H1 (cell line): ENCODE measurements around the gene SLC25A36. TPM values are rescaled to one million over a fixed set of nuclear protein-coding genes. Genes with fewer than 3 reads are reported as not detected.

Source experiments
- CTCF ChIA-PET: fragments of 300-600 bp; sonication (Branson Sonifier 250); formaldehyde crosslinking; loops from one replicate; lab custom pipeline; 2021; ENCODE audit not compliant: partially characterized antibody; lab: Charles Lee
- POLR2A ChIA-PET: fragments of 300-600 bp; sonication (Branson Sonifier 250); formaldehyde crosslinking; loops from one replicate; lab custom pipeline; 2021; ENCODE audit warnings: inconsistent platforms; ENCODE audit not compliant: partially characterized antibody; lab: Charles Lee
- DNase-seq, 2 experiments: peaks; one replicate each; pipeline versions ENCODE4 v3.0.0 to v3.0.0-alpha.2; 2010 to 2022; ENCODE audit warnings: low spot score in 2 of 2, low read depth in 1 of 2, mixed read lengths in 1 of 2
- FAIRE-seq: peaks from 2 replicates; lab custom pipeline; 2011; peaks lifted over from hg19 to GRCh38; lab: Jason Lieb, UNC
- H2AFZ ChIP-seq: 2 replicates; pipeline ENCODE4 v1.8.1; 2012; ENCODE audit warnings: low read length, inconsistent platforms
- H2AK5ac ChIP-seq: 2 replicates; pipeline ENCODE4 v1.6.1; 2013; ENCODE audit warnings: low read depth, low read length
- H2BK120ac ChIP-seq: replicated peaks from 2 replicates; pipeline ENCODE3; 2013; ENCODE audit warnings: low read depth, low read length, inconsistent platforms
- H2BK12ac ChIP-seq: 2 replicates; pipeline ENCODE4 v1.6.1; 2013; ENCODE audit warnings: low read depth, low read length
- H2BK15ac ChIP-seq: 2 replicates; pipeline ENCODE4 v1.6.1; 2013; ENCODE audit warnings: low read length
- H2BK20ac ChIP-seq: 2 replicates; pipeline ENCODE4 v1.6.1; 2013; ENCODE audit warnings: low read length
- H2BK5ac ChIP-seq: 2 replicates; pipeline ENCODE4 v1.6.1; 2013; ENCODE audit warnings: low read depth, low read length
- H3K14ac ChIP-seq: 2 replicates; pipeline ENCODE4 v1.6.1; 2013; ENCODE audit warnings: inconsistent platforms; ENCODE audit not compliant: insufficient read length
- H3K18ac ChIP-seq: 2 replicates; pipeline ENCODE4 v1.6.1; 2013; ENCODE audit warnings: low read length; ENCODE audit errors: extremely low read depth
- H3K23ac ChIP-seq: 2 replicates; pipeline ENCODE4 v1.6.1; 2013; ENCODE audit warnings: inconsistent platforms; ENCODE audit not compliant: insufficient read length
- H3K23me2 ChIP-seq: 2 replicates; pipeline ENCODE4 v1.6.1; 2013; ENCODE audit warnings: low read depth, low read length
- H3K27ac ChIP-seq: 2 replicates; pipeline ENCODE4 v1.6.1; 2011; ENCODE audit warnings: low read depth, low read length, inconsistent platforms
- H3K27me3 ChIP-seq, 4 experiments: replicated peaks in 1 of 4; 1 replicate in 1 of 4; 2 replicates in 3 of 4; pipeline versions ENCODE4 v1.6.1 to v1.8.1; 2011 to 2013; ENCODE audit warnings: low read length in 3 of 4, mild to moderate bottlenecking in 3 of 4, inconsistent platforms in 2 of 4, mixed read lengths in 2 of 4, moderate library complexity in 1 of 4; ENCODE audit not compliant: control insufficient read depth in 3 of 4, insufficient read depth in 3 of 4; ENCODE audit errors: extremely low read depth in 1 of 4
- H3K36me3 ChIP-seq, 4 experiments: 2 replicates each; pipeline versions ENCODE4 v1.6.1 to v1.8.1; 2011 to 2013; ENCODE audit warnings: mild to moderate bottlenecking in 4 of 4, low read length in 3 of 4, moderate library complexity in 2 of 4, control low read depth in 1 of 4, inconsistent platforms in 1 of 4; ENCODE audit not compliant: insufficient read depth in 4 of 4, control insufficient read depth in 2 of 4
- H3K4ac ChIP-seq: replicated peaks from 2 replicates; pipeline ENCODE3; 2013; ENCODE audit warnings: low read length, low read depth, mixed read lengths, inconsistent platforms; ENCODE audit not compliant: insufficient read length
- H3K4me1 ChIP-seq, 4 experiments: replicated peaks in 1 of 4; 1 replicate in 1 of 4; 2 replicates in 3 of 4; pipeline versions ENCODE4 v1.6.1 to v1.8.1; 2011 to 2013; ENCODE audit warnings: low read length in 3 of 4, inconsistent platforms in 2 of 4, mixed read lengths in 1 of 4; ENCODE audit not compliant: insufficient read depth in 4 of 4, control insufficient read depth in 3 of 4
- H3K4me2 ChIP-seq, 2 experiments: 2 replicates each; pipeline versions ENCODE4 v1.6.1 to v1.8.1; 2011 to 2013; ENCODE audit warnings: low read depth in 2 of 2, low read length in 2 of 2, control low read depth in 1 of 2, inconsistent platforms in 1 of 2, mild to moderate bottlenecking in 1 of 2; ENCODE audit not compliant: insufficient read depth in 1 of 2
- H3K4me3 ChIP-seq, 4 experiments: fragments of 200-600, 300-600 bp in 1 of 4; sonication (generic), shearing (Covaris generic), sonication (Bioruptor Twin) in 1 of 4; 2 replicates each; pipeline versions ENCODE4 v1.5.1 to v1.8.1; 2011 to 2016; ENCODE audit warnings: low read length in 4 of 4, low read depth in 3 of 4, control low read depth in 2 of 4, inconsistent platforms in 2 of 4, mild to moderate bottlenecking in 2 of 4, mixed read lengths in 1 of 4, moderate library complexity in 1 of 4; ENCODE audit not compliant: insufficient read depth in 2 of 4; ENCODE audit errors: extremely low read depth in 1 of 4
- H3K56ac ChIP-seq: replicated peaks from 2 replicates; pipeline ENCODE3; 2013; ENCODE audit warnings: low read depth, mild to moderate bottlenecking, mixed read lengths, low read length, inconsistent platforms; ENCODE audit not compliant: insufficient read length
- H3K79me1 ChIP-seq: 2 replicates; pipeline ENCODE4 v1.6.1; 2013; ENCODE audit warnings: low read depth, low read length, control low read depth
- H3K79me2 ChIP-seq, 2 experiments: 2 replicates each; pipeline versions ENCODE4 v1.6.1 to v1.8.1; 2012 to 2013; ENCODE audit warnings: low read length in 2 of 2, mild to moderate bottlenecking in 2 of 2, inconsistent platforms in 1 of 2; ENCODE audit not compliant: insufficient read depth in 2 of 2, control insufficient read depth in 1 of 2
- H3K9ac ChIP-seq, 4 experiments: replicated peaks in 1 of 4; 1 replicate in 1 of 4; 2 replicates in 3 of 4; pipeline versions ENCODE4 v1.6.1 to v1.8.1; 2011 to 2013; ENCODE audit warnings: low read depth in 3 of 4, low read length in 3 of 4, control low read depth in 2 of 4, mild to moderate bottlenecking in 2 of 4, moderate library complexity in 2 of 4, inconsistent platforms in 1 of 4; ENCODE audit errors: extremely low read depth in 1 of 4
- H3K9me3 ChIP-seq, 2 experiments: 2 replicates each; pipeline versions ENCODE4 v1.6.1 to v1.8.1; 2012 to 2013; ENCODE audit warnings: mild to moderate bottlenecking in 2 of 2, moderate library complexity in 2 of 2, control low read depth in 1 of 2, inconsistent platforms in 1 of 2, low read depth in 1 of 2, low read length in 1 of 2, mixed read lengths in 1 of 2; ENCODE audit not compliant: insufficient read depth in 2 of 2
- H4K20me1 ChIP-seq, 2 experiments: replicated peaks in 1 of 2; 2 replicates each; pipeline versions ENCODE3 to v1.8.1; 2011 to 2013; ENCODE audit warnings: inconsistent platforms in 2 of 2, low read length in 2 of 2, mild to moderate bottlenecking in 1 of 2; ENCODE audit not compliant: insufficient read depth in 2 of 2, control insufficient read depth in 1 of 2
- H4K5ac ChIP-seq: 2 replicates; pipeline ENCODE4 v1.6.1; 2013; ENCODE audit warnings: low read length, low read depth, mixed read lengths, inconsistent platforms; ENCODE audit not compliant: insufficient read length
- H4K8ac ChIP-seq: 2 replicates; pipeline ENCODE4 v1.8.0; 2013; ENCODE audit warnings: mild to moderate bottlenecking, moderate library complexity, low read length, inconsistent platforms; ENCODE audit not compliant: insufficient read depth; ENCODE audit errors: extremely low read depth
- H4K91ac ChIP-seq: replicated peaks from 2 replicates; pipeline ENCODE3; 2013; ENCODE audit warnings: low read length, mixed read lengths, inconsistent platforms; ENCODE audit not compliant: insufficient read length
- EP300 ChIP-seq, 2 experiments: IDR thresholded peaks; 1 replicate in 1 of 2; 2 replicates in 1 of 2; pipeline ENCODE4 v1.6.1; 2011 to 2012; ENCODE audit warnings: low read depth in 2 of 2, low read length in 2 of 2, mild to moderate bottlenecking in 2 of 2, borderline replicate concordance in 1 of 2, inconsistent platforms in 1 of 2, moderate library complexity in 1 of 2
- JUND ChIP-seq: IDR thresholded peaks from 2 replicates; pipeline ENCODE4 v1.6.1; 2011; ENCODE audit warnings: mild to moderate bottlenecking, improper control_type of control experiment, low read length
- KDM4A ChIP-seq: IDR thresholded peaks from one replicate; pipeline ENCODE4 v1.7.1; 2012; ENCODE audit warnings: low read depth, mild to moderate bottlenecking, moderate library complexity, low read length, inconsistent platforms; ENCODE audit not compliant: severe bottlenecking
- SIX5 ChIP-seq: IDR thresholded peaks from 2 replicates; pipeline ENCODE4 v1.6.1; 2011; ENCODE audit warnings: mild to moderate bottlenecking, low read depth, low read length
- TAF7 ChIP-seq: optimal IDR thresholded peaks from 2 replicates; pipeline ENCODE3; 2011; ENCODE audit warnings: low read depth, mild to moderate bottlenecking, inconsistent platforms, low read length, moderate library complexity, borderline replicate concordance
- TBP ChIP-seq: IDR thresholded peaks from 2 replicates; pipeline ENCODE4 v1.6.1; 2011; ENCODE audit warnings: low read depth, low read length, improper control_type of control experiment
- TEAD4 ChIP-seq: IDR thresholded peaks from 2 replicates; pipeline ENCODE4 v1.6.1; 2012; ENCODE audit warnings: low read depth, low read length, inconsistent platforms, mixed read lengths
- USF2 ChIP-seq: IDR thresholded peaks from 2 replicates; pipeline ENCODE4 v1.6.1; 2011; ENCODE audit warnings: low read length, improper control_type of control experiment
- WGBS, 2 experiments: shearing (Covaris generic) in 1 of 2; methylation state at CpG; one replicate each; pipeline versions ENCODE4 v1.1.6 to v1.1.7; 2013 to 2015; ENCODE audit warnings: low lambda C conversion rate in 2 of 2, mixed read lengths in 2 of 2, inconsistent platforms in 1 of 2, low coverage in 1 of 2, missing lambda C conversion rate in 1 of 2; ENCODE audit not compliant: insufficient replicate concordance in 2 of 2, insufficient coverage in 1 of 2, insufficient read length in 1 of 2; ENCODE audit errors: extremely low coverage in 1 of 2, missing lambda C conversion rate in 1 of 2; 5-methylcytosine and 5-hydroxymethylcytosine counted together
- polyA plus RNA-seq, 7 experiments: library from polyadenylated mRNA; depleted of rRNA in 3 of 7; stranded (reverse) in 5 of 7; unstranded in 2 of 7; fragments of >200 nt in 5 of 7; fragments of 200-250 nt in 2 of 7; gene quantifications; 1 replicate in 5 of 7; 2 replicates in 1 of 7; 4 replicates in 1 of 7; pipeline versions ENCODE4 v1.2.1 to v1.2.3, GENCODE V29; 2011 to 2013; ENCODE audit warnings: missing spikeins in 2 of 7, mixed read lengths in 2 of 7
- total RNA-seq: library from RNA; stranded (reverse); fragmentation: NEBNext Ultra II Directional; extraction: Animal tissue kit (Norgen Biotek cat#: 25700); gene quantifications from 2 replicates; pipeline ENCODE4 v1.2.1, GENCODE V29; 2021
- TF ChIP-seq, protein P1 (sequence below): IDR thresholded peaks from 2 replicates; pipeline ENCODE4 v1.6.1; 2012; ENCODE audit warnings: low read length, inconsistent platforms

SLC25A36 gene
- total and polyA plus RNA-seq, 2 of the 8 experiments (the other 6 are each of a cell fraction or from before 2014, with no cell fraction given), result 42.9 to 71.8 TPM

DNA sequence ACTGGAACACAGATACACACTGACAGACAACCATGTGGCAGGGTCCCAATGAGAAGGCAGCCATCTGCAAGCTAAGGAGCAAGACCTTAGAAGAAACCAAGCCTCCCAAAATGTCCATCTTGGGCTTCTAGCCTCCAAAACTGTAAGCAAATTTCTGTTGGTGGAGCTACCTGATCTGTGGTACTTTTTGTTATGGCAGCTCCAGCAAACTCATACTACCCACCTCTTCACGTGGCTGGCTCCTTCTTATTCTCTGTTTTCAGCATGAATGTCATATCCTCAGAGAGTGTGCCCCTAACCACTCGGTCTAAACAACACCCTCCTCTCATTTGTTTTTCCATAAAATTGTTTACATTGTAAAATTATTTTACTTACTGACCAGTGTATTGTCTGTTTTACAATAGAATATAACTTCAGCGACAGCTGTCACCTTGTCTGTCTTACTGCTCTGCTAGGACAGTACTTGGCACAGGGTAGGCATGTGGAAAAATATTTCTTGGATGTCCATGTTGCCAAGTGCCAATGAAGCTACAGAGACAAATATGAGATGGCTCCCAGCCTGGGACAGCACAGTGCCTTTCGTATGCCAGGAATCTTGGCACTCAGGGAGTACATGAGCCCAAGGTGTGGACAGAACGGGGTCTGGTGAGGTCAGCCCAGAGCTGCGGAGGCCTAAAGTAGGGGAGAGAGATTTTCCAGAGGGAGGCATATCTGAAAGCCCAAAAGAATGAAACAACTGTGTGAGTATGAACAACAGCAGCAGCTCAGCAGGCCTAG, 17.4 kb upstream of the SLC25A36 start:
- Histone ChIP-seq H3K56ac (no peak overlapping the region), H4K20me1 (peaks cover 0 to 2% of the 10 kb centered on the region in 2 experiments), H3K27me3 (no peaks in the 10 kb centered on the region), H2BK120ac (no peak overlapping the region), H3K36me3 (no peaks in the 10 kb centered on the region), H3K4me2 (no peak overlapping the region), H3K27ac (no peak overlapping the region), H2BK5ac (no peak overlapping the region), H3K9ac (no peak overlapping the region), H3K23me2 (no peaks in the 10 kb centered on the region), H3K9me3 (no peaks in the 10 kb centered on the region), H2BK15ac (no peak overlapping the region), H4K5ac (no peak overlapping the region), H4K91ac (no peak overlapping the region), H3K79me1 (no peaks in the 10 kb centered on the region), H3K23ac (no peak overlapping the region), H2AFZ (no peak overlapping the region), H3K4me1 (peaks cover 0 to 3% (median 0%) of the 10 kb centered on the region in 4 experiments; a peak in 1 of 7 replicates), H2AK5ac (no peak overlapping the region; the same call in 1 of the 2 replicates), H3K4ac (no peak overlapping the region), H3K79me2 (no peaks in the 10 kb centered on the region), H3K4me3 (no peak overlapping the region), H4K8ac (no peak overlapping the region), H2BK20ac (no peak overlapping the region), H3K18ac (no peak overlapping the region), H3K14ac (no peak overlapping the region), H2BK12ac (no peak overlapping the region)
- ChIA-PET CTCF (interaction anchor here (0.8 to 4.2 kb wide), 8 partner anchors 10 to 188 kb away, joined by 3 to 26 read pairs (median 4); no protein-coding TSS in a partner anchor), POLR2A (interaction anchor here (0.8 kb wide), 1 partner anchor 18 kb away, joined by 3 read pairs; no protein-coding TSS in a partner anchor)
- FAIRE-seq (no peak), DNase-seq (no peak)
- 90% methylated on average over 6 of the region's 6 CpGs; no CpG with 5 or more reads in 1 of the 2 experiments for WGBS, 2 experiments
- TF ChIP-seq TAF7 (no peak), JUND (no peak), KDM4A (no peak), TBP (no peak), SIX5 (no peak), USF2 (no peak), EP300 (IDR thresholded peaks at IDR 0.05; ENCODE audit: borderline replicate concordance in 1 of 2, low read depth in 2 of 2, low read length in 2 of 2) (no peak), TEAD4 (no peak)
- TF ChIP-seq, protein P1, sequence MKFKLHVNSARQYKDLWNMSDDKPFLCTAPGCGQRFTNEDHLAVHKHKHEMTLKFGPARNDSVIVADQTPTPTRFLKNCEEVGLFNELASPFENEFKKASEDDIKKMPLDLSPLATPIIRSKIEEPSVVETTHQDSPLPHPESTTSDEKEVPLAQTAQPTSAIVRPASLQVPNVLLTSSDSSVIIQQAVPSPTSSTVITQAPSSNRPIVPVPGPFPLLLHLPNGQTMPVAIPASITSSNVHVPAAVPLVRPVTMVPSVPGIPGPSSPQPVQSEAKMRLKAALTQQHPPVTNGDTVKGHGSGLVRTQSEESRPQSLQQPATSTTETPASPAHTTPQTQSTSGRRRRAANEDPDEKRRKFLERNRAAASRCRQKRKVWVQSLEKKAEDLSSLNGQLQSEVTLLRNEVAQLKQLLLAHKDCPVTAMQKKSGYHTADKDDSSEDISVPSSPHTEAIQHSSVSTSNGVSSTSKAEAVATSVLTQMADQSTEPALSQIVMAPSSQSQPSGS, result no peak
